Fibroblast of lung (primary cell): Measurements from ENCODE around the gene KLHL29.

Experiments
- CTCF ChIP-seq, 2 donors: IDR thresholded peaks in 1 of 2; conservative IDR thresholded peaks in 1 of 2; 1 replicate in 1 of 2; 2 replicates in 1 of 2; pipeline ENCODE4 v1.5.1; 2011 to 2012; ENCODE audit warnings: low read length in 2 of 2, control low read depth in 1 of 2, inconsistent platforms in 1 of 2, low read depth in 1 of 2, mild to moderate bottlenecking in 1 of 2
- EZH2 ChIP-seq: IDR thresholded peaks from 2 replicates; pipeline ENCODE4 v1.5.1; 2012; ENCODE audit warnings: low read length, control low read depth, mild to moderate bottlenecking; ENCODE audit errors: missing control alignments

GRCh38 chr2:23698116-23698693 lies 313.2 kb downstream of the KLHL29 start:
- no peak for TF ChIP-seq CTCF (conservative IDR thresholded peaks at IDR 0.05 in 1 of 2, IDR thresholded peaks at IDR 0.05 in 1 of 2; ENCODE audit: low read depth in 1 of 2, low read length in 2 of 2)
- TF ChIP-seq EZH2 = no peak
